KOPT-K1 (cell line): Measurements from ENCODE around the gene C15orf61.

Source experiments
- H3K27ac ChIP-seq: fragments of 200-600 bp; sonication (generic); 2 replicates; pipeline ENCODE4 v1.5.1; 2016; ENCODE audit warnings: antibody characterized with exemption, mild to moderate bottlenecking, low read depth, low read length; ENCODE audit not compliant: poor library complexity, severe bottlenecking
- H3K36me3 ChIP-seq: fragments of 200-600 bp; sonication (generic); 2 replicates; pipeline ENCODE4 v1.5.1; 2017; ENCODE audit warnings: antibody characterized with exemption, mild to moderate bottlenecking, low read length, moderate library complexity; ENCODE audit not compliant: insufficient read depth
- H3K9me3 ChIP-seq: fragments of 200-600 bp; sonication (generic); 2 replicates; pipeline ENCODE4 v1.5.1; 2017; ENCODE audit warnings: antibody characterized with exemption, low read length, mild to moderate bottlenecking; ENCODE audit not compliant: insufficient read depth, poor library complexity, severe bottlenecking

Gene C15orf61

GRCh38 chr15:67556976-67557570, 36.1 kb downstream of the C15orf61 start:
- Histone ChIP-seq H3K36me3 (peaks cover 19% of the 10 kb centered on the region), H3K27ac (peak overlapping the region; percentile 41), H3K9me3 (peaks cover 11% of the 10 kb centered on the region)

- Histone ChIP-seq H3K27ac (no peak overlapping the region), H3K36me3 (peaks cover 19% of the 10 kb centered on the region), H3K9me3 (peaks cover 11% of the 10 kb centered on the region)
These were observed 37.6 kb downstream of the C15orf61 start for GRCh38 chr15:67558502-67558901.

DNA sequence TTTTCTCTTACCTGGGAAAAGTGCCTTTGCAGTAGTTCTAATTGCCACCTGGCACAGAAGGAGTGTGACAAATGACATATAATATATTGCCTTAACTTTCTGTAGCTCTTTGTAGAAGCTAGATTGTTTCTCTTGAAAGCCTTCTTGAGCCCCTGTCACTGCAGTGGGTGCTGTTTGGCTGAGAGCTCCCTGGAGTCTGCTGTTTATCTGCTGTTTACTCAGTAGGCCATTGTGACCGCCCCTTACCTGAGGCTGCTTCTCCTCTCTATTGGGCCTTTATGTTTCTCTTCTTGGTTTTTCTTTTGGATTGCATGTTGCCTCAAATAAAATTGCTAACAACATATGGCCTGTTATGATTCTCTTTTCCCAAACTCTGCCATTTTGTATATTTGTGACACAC, 38.2 kb downstream of the C15orf61 start:
- H3K36me3 ChIP-seq: peaks cover 19% of the 10 kb centered on the region
- no peak overlapping the region for H3K27ac ChIP-seq
- H3K9me3 ChIP-seq: peaks cover 11% of the 10 kb centered on the region

GRCh38 chr15:67559576-67559975, 38.6 kb downstream of the C15orf61 start:
- peaks cover 11% of the 10 kb centered on the region for H3K9me3 ChIP-seq
- peaks cover 19% of the 10 kb centered on the region for H3K36me3 ChIP-seq
- H3K27ac ChIP-seq: no peak overlapping the region

DNA sequence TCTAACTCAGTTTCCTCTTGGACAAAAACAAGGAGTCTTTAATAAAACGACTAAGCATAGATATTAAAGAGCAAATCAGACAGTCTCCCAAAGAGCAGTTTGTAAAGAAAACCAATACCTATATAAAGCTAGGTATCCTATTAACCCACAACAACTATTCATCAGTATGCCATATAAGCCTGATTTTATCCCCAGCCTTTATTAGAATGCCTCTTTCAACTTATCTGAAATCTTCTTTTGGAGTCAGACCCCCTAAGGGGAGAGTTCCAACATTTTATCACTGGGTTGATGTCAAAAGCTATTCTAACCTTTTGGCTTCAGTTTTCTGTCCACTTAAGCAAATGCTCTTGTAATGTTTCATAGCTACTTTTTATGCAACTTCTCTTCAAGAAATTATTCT, 39.4 kb downstream of the C15orf61 start:
- peaks cover 19% of the 10 kb centered on the region for H3K36me3 ChIP-seq
- no peak overlapping the region for H3K27ac ChIP-seq
- peaks cover 11% of the 10 kb centered on the region for H3K9me3 ChIP-seq

DNA sequence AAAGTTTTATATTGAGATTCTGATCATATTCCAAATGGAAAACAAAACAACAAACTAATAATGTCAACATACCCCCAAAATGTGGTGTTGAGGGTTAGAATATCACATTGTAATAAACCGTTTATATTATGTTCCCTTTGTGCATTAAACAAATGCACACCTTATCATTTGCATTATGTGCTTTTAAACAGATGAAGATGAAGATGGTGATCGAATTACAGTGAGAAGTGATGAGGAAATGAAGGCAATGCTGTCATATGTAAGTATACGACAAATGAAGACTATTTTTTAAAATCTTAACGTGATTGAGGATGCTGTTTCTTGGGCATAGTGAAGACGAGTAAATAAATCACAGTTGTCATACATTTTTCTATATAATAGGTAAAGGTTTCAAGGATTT, 42.2 kb downstream of the C15orf61 start:
- peaks cover 16% of the 10 kb centered on the region for H3K36me3 ChIP-seq
- H3K27ac ChIP-seq: no peak overlapping the region
- H3K9me3 ChIP-seq: peaks cover 7% of the 10 kb centered on the region

- Histone ChIP-seq H3K27ac (peak overlapping the region; percentile 38), H3K36me3 (peaks cover 4% of the 10 kb centered on the region; the same call in 1 of the 2 replicates), H3K9me3 (no peaks in the 10 kb centered on the region)
These were observed 43.4 kb downstream of the C15orf61 start for GRCh38 chr15:67564021-67564967.

DNA sequence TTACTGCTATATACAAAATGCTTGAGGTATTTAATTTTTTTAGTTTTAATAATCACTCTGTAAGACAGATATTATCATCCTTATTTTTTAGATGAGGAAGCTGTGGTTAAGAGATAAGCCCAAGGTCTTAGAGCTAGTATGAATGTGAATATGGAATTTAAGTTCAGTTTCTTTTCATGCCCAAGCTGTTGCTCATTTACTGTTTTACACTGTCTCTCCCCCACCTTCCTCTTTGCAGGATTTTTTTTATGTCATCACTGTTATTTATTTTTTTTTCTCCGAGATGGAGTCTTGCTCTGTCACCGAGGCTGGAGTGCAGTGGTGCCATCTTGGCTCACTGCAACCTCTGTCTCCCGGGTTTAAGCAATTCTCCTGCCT, 44.0 kb downstream of the C15orf61 start:
- H3K27ac ChIP-seq: no peak overlapping the region
- peaks cover 5% of the 10 kb centered on the region; the same call in 1 of the 2 replicates for H3K36me3 ChIP-seq
- no peaks in the 10 kb centered on the region for H3K9me3 ChIP-seq

- Histone ChIP-seq H3K9me3 (no peaks in the 10 kb centered on the region), H3K27ac (no peak overlapping the region), H3K36me3 (peaks cover 9% of the 10 kb centered on the region; the same call in 1 of the 2 replicates)
These were observed 48.7 kb downstream of the C15orf61 start for GRCh38 chr15:67569668-67570067.

DNA sequence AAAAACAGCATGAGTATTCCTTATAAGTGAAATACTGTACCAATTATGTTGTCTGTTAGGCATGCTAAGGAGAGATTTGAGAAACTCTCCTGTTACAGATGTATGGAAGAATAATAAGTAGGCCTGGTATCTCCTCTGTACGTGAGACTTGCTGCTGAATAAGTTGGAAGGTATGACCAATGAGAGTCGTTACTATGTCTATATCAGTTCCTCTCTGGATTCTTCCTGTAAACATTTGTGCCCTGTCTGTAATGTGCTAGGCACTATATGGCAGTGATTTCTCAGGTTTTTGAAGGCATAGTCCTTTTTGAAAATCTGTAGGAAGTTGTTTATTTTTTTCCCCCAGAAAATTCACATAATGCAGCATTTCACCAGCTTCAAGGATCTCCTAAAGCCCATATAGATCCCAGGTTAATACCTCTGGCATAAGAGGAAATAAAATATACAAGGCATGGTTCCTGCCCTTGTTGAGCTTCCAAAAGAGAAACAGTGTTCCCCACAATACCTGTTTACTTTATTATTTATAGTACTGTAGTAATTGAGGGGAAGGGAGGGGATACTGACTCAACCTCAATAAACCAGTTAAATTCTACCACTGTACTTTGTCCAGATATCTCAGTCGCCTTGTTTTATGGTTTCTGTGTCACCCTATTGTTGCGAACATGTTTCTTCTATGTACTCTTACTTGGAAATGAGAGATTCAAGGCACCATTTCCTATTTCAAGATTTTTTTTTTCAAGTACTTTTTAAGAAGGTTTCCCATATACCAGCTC, 50.1 kb downstream of the C15orf61 start:
- Histone ChIP-seq H3K36me3 (peaks cover 9% of the 10 kb centered on the region; the same call in 1 of the 2 replicates), H3K27ac (no peak overlapping the region), H3K9me3 (no peaks in the 10 kb centered on the region)

GRCh38 chr15:67571648-67572415, 50.9 kb downstream of the C15orf61 start:
- no peak overlapping the region for H3K27ac ChIP-seq
- H3K9me3 ChIP-seq: no peaks in the 10 kb centered on the region
- H3K36me3 ChIP-seq: peaks cover 9% of the 10 kb centered on the region; the same call in 1 of the 2 replicates

DNA sequence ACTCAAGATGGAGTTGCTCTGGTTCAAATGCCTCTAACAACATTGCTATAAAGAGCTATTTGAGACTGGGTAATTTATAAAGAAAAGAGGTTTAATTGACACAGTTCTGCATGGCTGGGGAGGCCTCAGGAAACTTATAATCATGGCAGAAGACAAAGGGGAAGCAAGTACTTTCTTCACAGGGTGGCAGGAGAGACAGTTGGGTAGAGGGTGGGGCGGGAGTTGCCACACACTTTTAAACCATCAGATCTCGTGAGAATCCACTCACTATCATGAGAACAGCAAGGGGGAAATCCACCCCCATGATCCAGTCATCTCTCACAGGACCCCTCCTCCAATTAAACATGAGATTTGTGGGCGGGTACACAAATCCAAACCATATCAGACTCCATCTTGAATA, 52.3 kb downstream of the C15orf61 start:
- no peak overlapping the region for H3K27ac ChIP-seq
- no peaks in the 10 kb centered on the region for H3K9me3 ChIP-seq
- H3K36me3 ChIP-seq: peaks cover 9% of the 10 kb centered on the region; the same call in 1 of the 2 replicates

- peaks cover 3% of the 10 kb centered on the region; the same call in 1 of the 2 replicates for H3K36me3 ChIP-seq
- H3K9me3 ChIP-seq: no peaks in the 10 kb centered on the region
- no peak overlapping the region for H3K27ac ChIP-seq
These were observed 54.1 kb downstream of the C15orf61 start for GRCh38 chr15:67575039-67575502.

GRCh38 chr15:67578020-67578600, 57.2 kb downstream of the C15orf61 start:
- no peaks in the 10 kb centered on the region for H3K36me3 ChIP-seq
- H3K27ac ChIP-seq: no peak overlapping the region
- no peaks in the 10 kb centered on the region for H3K9me3 ChIP-seq
